Uterus (tissue), 2 donors: ENCODE results near the gene KYNU.

Source experiments
- POLR2A ChIP-seq, 2 donors: fragments of 450-650 bp; IDR thresholded peaks; one replicate each; pipeline ENCODE4 v1.6.1; 2016; ENCODE audit warnings: antibody characterized with exemption in 2 of 2, mild to moderate bottlenecking in 1 of 2, moderate library complexity in 1 of 2
- TF ChIP-seq, protein P1 (sequence below), 4 experiments: fragments of 200-600 bp in 2 of 4; fragments of 450-650 bp in 2 of 4; sonication (generic) in 2 of 4; IDR thresholded peaks; one replicate each; pipeline ENCODE4 v1.5.1; 2016 to 2019; ENCODE audit warnings: antibody characterized with exemption in 4 of 4, mild to moderate bottlenecking in 2 of 4, moderate library complexity in 1 of 4

DNA sequence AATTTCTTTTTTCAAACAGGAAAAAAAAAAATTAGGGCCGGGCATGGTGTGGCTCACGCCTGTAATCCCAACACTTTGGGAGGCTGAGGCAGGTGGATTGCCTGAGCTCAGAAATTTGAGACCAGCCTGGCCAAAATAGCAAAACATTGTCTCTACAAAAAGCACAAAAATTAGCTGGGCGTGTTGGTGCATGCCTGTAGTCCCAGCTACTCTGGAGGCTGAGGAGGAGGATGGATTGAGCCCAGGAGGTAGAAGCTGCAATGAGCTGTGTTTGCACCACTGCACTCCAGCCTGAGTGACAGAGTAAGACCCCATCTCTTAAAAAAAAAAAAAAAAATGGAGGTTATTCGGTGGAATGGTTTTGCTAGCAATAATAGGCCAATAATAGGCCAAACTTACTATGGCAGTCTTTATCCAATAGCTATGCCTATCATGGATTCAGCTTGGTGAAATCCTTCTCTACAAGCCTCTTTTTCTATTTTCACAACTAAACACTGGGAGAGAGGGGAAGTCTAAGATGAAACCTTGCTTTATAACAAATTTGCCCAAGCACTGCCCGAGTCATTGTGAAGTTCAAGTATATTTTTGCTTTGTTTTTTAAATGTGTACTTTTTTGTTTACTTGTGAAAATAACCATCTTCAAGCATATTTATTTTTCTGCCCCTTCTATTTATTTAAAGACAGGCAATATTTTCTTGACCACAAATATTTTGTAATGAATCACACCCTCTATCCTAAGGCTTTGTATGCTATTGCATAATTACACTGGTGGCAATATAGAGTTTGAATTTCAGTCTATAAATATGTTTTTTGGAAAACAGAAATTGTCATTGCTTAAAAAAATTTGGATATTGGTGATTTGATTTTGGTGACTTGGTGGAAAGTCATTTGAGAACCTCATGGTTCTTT is 20.0 kb upstream of the KYNU start:
- TF ChIP-seq, protein P1, sequence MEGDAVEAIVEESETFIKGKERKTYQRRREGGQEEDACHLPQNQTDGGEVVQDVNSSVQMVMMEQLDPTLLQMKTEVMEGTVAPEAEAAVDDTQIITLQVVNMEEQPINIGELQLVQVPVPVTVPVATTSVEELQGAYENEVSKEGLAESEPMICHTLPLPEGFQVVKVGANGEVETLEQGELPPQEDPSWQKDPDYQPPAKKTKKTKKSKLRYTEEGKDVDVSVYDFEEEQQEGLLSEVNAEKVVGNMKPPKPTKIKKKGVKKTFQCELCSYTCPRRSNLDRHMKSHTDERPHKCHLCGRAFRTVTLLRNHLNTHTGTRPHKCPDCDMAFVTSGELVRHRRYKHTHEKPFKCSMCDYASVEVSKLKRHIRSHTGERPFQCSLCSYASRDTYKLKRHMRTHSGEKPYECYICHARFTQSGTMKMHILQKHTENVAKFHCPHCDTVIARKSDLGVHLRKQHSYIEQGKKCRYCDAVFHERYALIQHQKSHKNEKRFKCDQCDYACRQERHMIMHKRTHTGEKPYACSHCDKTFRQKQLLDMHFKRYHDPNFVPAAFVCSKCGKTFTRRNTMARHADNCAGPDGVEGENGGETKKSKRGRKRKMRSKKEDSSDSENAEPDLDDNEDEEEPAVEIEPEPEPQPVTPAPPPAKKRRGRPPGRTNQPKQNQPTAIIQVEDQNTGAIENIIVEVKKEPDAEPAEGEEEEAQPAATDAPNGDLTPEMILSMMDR (IDR thresholded peaks at IDR 0.05) = no peak
- no peak for TF ChIP-seq POLR2A (IDR thresholded peaks at IDR 0.05)
